ENCODE measurements around the gene SLC10A7.
"Not testable (repeated sequence)": the region's sequence is repeated elsewhere in the genome, so short reads cannot be mapped to it uniquely, and the experiment has no call there.

SLC10A7 gene

DNA sequence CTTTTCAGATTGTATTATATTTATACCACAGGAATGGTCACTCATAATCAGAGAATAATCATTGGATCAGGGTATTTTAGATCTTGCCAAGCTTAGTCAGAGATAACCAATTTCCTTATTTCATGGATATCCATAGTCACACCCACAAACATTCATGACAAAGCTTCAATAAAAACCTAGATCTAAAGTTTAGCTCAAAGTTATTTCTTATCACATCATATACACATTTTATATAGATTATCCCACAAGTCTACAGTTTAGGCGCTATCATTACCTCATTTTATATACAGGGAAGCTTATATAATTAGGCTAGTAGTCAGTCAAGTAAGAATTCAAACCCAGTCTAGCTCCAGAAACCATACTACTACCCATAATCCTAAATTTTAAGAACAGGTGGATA is 82.3 kb downstream of the SLC10A7 start:
- DNase-seq (ENCODE audit: low spot score), result no peak

DNA sequence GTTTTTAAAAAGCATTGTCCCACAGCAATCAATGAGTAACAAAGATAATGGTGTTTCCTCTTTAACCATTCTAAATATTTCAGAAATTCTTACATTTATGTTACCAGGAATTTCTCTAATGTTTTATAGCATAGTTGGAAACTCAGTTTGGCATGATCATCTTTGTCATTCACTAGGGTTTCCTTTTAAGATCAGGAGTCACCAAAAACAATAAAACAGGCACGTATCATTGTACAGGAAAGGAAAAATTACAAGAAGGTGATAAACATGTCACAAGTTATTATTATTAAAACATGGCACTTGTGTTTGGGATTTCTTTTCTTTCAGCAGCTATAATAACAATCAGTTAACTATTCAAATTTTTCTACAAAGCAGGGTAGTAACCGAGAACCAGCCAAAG is 84.0 kb downstream of the SLC10A7 start:
- no peak for DNase-seq (ENCODE audit: low spot score)

DNA sequence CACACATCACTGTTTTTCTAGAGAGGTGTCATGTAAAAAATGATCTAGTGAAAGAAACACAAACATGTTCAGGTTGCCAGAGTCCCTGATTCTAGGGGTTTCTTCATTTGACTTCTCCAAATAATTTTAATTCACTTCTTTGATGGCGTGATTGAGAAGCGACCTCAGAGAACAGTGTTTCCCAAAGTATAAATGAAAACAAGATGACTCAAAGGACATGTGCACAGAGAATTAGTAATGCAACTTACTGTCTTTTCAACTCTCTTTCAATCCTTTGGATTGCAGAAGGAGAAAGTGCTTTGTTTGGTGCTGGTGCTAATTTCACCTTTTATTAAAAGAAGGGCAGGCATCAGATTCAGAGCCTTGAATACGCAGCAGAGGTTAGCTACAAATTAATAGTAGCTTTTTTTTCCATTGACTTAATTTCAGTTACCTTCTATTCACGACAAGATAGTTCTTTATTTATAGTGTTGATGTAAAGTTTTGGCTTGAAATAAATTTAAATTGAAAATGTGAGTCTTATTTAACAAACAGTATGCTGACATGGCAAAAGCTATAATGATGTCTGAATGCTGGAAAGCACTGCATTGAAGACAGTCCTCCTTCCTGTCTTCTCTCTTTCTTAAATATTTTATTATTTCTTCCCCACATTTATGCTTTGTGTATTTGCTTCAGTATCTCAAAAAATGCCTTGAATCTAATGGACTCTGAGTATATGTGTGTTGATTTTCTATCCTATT is 85.1 kb downstream of the SLC10A7 start:
- DNase-seq (ENCODE audit: low spot score), result no peak

DNA sequence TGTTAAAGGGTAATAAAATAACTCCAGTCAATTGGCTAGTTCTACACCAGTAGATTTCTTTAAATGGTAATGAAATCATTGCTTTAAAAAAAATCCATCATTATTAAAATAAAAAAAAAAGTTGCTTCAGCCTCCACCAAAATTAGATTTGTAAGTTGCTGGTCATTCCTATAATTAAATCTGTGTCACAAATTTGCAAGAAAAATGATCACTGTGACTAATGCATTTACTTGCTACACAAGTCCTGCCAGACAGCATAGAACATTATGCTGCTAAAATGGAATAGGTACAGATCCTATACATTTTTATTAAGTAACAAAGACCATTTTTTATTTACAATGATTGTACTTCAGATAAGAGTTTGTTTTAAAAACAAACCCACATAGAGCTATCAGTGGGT is 85.8 kb downstream of the SLC10A7 start:
- DNase-seq (ENCODE audit: low spot score), result no peak

DNA sequence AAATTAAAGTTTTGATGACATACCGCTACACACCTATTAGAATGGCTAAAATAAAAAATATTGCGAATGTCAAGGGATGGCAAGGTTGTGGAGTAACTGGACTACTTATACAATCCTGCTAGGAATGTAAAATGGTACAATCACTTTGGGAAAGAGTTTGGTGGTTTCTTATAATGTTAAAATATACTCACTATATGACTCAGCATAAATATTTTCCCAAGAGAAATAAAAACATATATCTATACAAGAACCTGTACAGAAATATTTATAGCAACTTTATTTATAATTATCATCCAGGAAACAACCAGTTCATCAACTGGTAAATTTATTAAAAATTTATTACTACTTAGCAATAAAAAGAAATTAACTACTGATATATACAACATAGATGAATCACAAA is 89.7 kb downstream of the SLC10A7 start:
- no peak for DNase-seq (ENCODE audit: low spot score)

DNA sequence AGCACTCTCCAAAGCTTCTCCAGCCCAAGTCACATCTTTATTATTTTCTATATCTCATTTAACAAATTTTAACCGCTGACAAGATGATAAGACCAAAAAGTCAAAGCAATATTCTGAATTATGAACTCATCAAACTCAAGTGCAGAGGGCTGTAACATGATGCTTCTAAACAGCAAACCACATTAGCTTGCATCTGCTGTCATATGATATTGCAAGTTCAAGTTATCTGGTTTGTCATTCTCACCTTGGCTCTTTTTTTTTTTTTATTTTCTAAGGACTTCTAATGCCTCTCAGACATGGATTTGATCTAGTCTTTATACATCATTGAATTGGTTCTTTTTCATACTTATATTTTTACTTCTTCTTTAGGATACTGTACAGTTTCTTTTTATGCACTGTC is 93.4 kb downstream of the SLC10A7 start:
- no peak for DNase-seq (ENCODE audit: low spot score)

DNA sequence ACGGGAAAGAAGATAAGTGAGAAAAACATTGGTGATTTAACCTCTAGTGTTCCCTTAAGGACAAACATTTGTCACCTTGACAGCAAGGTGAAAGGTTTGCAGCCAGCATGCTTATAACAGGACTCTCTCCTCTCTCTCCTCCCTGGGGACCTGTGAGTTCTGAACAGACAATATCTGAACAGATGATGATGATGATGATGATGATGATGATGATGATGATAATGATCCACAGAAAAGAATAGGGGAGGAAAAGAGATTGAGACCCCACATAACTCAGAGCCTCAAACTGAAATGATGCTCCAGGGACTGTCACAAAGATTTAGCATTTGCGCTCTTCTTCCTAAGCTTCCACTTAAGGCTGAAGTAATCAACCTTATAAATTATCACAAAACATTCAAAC is 103.9 kb downstream of the SLC10A7 start:
- DNase-seq (ENCODE audit: low spot score), result no peak

DNA sequence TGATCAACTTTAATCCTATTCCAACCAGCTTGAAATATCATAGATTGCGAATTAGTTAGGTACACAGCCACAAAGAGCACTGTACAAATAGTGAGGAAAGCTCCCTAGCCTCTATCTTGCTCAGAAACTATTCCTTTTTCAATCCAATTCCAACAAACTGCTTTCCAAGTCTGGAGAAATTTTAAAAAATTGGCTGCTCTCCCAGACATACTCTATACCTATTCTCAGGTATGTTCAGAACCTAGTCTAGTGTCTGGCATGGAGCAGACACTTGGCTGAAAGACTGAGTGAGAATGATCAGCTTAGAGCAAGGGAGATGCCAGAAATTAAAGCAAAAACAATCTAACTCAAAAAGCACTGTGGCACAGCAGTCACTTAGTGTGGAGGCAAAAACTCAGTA is 105.9 kb downstream of the SLC10A7 start:
- no peak for DNase-seq (ENCODE audit: low spot score)

DNA sequence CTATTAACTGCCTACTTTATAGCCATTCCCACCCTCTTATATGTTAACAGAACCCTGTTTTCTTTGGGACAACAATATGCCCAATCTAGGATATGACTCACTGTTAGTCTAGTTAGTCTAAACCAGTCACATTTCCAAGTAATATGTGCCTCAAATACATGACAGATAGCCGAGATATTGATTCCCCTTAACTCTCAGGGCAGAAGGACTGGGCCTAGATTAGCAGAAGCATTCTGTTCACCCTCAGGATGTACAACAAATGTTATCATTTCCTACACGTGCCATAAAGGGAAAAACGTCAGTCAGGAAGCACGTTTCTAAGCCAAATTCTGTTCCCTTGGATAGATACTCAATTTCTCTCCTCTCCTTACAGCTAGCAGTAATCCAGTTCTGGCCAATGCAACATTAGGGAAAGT is 114.1 kb downstream of the SLC10A7 start:
- DNase-seq (ENCODE audit: low spot score), result peak; percentile 4

DNA sequence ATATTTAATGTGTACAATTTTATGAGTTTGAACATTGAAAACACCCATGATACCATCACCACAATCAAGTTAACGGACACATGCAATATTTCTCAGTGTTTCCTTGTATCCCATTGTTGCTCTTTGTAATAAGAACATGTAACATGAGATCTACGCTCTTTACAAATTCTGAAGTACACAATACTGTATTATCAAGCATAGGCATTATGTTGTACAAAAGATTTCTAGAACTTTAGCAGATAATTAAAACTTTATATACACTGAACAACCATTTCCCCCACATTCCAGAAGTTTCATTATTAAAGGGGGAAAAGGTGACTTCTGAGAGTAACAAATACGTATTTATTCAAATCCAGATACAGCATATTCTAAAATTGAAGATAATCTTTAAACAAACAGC is 114.5 kb downstream of the SLC10A7 start:
- no peak for DNase-seq (ENCODE audit: low spot score)

DNA sequence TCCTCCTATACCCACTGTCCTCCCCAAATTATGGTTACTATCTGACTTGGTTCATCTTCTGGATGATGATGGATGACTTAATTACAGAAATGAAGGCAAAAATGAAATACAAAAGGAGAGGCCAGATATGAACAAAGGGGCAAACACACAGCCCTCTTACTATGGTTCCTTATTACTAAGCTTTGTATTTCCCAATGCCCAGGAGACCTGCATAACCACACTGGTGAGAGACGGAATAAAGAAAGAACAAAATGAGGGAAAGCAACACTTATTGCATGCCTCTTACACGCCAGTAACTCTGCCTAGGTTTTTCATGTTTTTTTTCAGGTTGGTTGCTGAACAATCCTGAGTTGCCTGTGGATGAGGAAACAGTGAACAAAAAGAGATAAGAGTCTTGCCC is 120.5 kb downstream of the SLC10A7 start:
- no peak for DNase-seq (ENCODE audit: low spot score)

DNA sequence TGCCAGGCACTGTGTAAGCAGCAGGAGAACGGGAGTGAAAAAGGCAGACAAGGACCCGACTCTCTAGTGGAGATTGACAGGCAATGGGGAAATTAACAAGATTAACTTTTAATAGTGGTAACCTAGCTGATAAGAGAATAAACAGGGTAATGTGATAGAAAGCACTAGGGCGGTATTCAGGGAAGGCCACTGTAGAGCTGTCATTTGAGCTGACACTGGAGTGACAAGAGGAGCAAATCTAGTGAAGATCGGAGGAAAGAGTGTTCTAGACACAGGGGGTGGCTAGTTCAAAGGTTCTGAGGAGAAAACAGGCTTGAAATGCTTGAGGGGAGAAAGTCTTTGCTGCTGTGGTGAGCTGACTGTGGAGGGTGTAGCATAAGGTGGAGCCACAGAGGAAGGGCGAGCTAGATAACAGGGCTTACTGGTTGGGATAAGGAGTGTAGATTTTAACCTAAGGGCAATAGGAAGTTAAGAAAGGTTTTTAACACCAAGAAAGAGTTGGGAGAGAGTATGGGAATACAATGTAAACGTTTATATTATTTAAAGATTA is 122.8 kb downstream of the SLC10A7 start:
- no peak for DNase-seq (ENCODE audit: low spot score)

DNA sequence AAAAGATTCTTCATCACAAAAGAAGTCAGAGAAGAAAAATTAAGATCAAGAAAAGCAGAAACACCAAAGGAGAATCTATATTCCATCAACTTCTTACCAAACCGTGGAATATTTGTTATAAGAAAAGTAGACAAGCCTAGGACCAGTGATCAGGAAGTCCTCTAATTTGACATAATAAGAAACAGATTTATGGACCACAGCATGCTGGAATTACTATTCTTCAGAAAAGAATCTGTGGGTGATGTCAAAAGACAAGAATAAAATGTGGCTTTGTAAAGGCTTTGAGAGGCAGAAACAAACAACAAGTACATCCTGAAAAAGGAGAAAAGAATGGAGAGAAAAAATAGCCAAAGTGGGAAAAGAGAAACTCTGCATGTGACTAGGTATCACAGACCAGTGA is 123.3 kb downstream of the SLC10A7 start:
- no peak for DNase-seq (ENCODE audit: low spot score)

DNA sequence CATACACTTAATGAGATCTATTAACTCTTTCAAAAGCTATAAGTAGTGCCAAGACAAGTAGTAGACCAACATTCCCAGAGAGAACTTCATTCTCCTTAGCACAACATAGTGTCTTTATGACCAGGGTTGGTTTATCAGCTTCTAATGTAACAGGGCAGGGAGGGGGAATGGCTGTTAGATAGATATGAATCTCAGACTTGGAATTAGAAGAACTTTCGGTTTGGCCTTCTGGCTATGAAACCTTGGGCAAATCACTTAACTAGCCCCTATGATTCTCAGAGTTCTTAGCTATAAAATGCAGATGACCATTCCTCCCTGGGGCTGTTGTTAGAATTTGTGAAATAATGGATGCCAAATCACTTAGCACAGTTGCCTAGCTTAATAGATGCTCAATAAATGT is 132.2 kb downstream of the SLC10A7 start:
- no peak for DNase-seq (ENCODE audit: low spot score)

DNA sequence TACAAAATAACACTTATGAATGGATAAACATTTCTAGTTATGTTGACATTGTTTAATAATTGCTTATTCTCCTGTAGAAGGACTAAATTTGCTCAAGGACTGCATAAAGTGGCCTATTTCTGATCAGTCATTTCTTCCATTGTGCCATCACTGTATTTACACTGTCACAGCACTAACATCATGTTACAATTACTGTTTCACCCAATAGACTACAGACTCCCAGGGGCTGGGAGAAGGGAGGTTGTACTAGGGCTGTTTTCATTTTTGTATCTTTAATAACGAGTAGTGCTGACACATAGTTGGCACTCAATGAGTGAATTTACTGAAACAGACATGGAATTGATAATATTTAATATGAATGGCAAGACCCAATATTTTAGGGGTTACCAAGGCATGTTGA is 139.5 kb downstream of the SLC10A7 start:
- DNase-seq (ENCODE audit: low spot score), result no peak

DNA sequence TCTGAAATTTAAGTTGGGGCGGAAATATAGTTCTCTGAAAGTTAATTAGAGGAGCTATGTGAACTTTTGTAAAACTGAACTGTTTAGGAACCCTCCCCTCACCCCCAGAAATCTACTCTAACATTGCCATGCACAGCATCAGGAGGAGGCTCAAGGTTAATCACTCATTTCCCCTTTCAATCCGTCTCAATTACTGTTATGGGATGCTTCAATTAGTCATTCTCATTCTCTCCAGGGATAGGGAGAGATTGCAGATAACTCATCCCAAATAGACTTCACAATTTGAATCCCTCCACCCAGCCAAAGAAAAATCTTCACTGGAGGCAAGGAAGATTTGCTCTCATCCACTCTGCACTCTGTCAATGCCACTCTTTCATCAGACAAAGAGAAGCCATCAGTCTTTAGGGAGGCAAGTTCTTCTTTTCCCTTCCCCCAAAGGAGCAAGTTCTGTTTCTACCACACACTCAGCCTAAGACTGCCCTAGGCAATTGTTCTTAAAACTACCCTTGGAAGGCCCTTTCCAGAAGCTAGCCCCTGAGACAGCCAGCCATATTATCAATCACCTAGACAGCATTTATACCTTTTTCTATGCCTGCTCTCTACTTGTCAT is 140.4 kb downstream of the SLC10A7 start:
- DNase-seq (ENCODE audit: low spot score), result no peak

DNA sequence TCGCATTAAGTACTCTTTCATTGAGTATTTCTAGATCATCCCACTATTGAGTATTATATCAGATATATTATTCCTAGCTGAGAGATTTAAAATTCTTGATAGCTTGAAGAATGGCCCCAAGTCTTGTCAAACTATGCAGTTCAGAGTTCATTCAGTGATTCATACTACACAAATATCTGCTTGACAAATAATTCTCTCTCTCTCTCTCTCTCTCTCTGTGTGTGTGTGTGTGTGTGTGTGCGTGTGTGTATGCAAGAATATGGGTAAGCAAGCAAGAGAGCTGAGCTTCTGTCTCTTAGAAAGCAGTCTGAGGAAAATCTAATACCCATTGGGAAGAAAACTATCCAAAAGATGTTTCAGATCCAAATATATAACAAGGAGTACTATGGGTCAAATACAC is 142.0 kb downstream of the SLC10A7 start:
- no peak for DNase-seq (ENCODE audit: low spot score)

DNA sequence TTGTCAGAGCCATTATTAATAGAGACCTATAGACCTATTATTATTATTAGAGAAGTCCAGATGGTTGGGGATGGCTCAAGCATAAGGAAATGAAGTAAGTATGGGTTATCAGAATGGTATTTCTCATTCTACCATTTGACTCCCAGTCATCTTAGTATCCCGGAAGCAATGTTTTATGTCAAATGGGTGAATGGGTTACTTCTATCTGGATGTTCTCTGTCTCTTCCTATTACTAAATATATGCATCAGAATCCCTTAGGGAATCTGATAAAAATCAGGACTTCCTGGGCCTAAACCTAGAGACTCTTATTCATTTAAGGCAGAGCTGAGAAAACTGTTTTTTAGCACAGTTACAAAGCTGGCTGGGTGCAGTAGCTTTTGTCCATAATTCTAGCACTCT is 149.9 kb downstream of the SLC10A7 start:
- DNase-seq (ENCODE audit: low spot score), result no peak

DNA sequence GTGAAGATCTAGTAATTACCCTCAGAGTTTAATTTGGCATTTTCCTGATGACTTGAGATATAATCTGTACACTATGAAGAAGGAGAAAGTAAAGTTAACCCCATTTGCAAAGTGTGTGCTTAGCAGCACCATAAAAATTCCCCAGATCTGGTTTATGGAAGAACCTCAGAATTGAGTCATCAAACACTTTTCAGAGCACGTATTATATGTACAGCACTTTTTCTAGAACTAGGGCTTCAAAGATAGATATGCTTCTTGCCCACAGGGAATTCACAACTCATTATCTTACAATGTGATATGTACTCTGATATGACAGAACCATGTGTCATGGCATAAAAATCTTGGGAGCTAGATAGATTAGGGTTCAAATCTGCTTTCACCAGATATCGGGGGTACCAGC is 150.9 kb downstream of the SLC10A7 start:
- DNase-seq (ENCODE audit: low spot score), result no peak

DNA sequence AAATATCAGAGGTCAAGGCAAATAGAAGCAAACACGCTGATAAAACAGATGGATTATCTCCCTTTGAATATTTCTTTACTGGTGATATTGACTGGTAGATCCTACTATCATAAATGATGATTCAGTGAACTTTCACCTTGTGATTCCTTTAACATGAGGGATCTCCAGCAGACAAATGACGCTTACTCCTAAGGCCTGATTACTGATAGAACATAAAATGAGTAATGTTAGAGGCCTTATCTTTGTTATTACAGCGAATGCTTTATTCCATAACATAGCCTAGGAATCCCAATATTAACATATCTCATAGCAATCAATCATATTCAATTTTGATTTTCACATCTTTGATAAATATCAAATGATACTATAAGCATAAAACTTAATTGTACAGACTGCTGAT is 152.3 kb downstream of the SLC10A7 start:
- DNase-seq (ENCODE audit: low spot score), result no peak

DNA sequence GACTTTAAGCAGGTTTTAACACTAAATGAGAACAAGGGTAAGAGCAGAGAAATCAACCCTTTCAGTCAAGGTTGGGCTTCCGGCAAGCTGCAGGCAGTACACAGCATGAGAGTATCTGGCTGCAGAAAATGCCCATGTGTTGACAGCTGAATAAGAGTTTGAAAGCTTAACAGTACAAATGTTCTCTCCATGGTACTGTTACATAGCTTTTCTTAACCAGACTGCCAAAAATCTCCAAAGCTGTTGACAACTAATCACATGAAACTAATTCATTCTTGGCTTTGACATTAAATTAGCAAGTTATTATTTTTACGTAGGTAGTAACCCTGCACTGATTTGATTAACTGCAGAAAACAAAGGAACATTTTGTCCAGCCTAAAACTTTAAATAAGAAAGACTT is 153.5 kb downstream of the SLC10A7 start:
- DNase-seq (ENCODE audit: low spot score), result no peak

DNA sequence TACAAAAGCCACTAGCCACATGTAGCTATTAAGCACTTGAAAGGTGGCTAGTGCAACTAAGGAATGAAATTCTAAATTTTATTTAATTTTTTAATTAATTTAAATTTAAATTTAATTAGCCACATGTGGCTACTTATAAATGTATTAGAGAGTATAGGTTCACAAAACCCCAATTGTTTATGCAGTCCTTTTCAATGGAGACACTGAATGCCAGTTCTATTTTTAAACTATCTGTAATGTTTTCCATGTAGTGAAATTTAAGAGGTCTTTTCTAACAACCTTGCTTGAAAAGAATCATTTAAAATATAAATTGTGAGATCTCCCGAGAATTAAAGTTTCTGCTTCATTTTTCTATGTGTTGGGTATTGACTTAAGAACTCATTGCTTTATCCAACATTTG is 154.4 kb downstream of the SLC10A7 start:
- DNase-seq (ENCODE audit: low spot score), result no peak

DNA sequence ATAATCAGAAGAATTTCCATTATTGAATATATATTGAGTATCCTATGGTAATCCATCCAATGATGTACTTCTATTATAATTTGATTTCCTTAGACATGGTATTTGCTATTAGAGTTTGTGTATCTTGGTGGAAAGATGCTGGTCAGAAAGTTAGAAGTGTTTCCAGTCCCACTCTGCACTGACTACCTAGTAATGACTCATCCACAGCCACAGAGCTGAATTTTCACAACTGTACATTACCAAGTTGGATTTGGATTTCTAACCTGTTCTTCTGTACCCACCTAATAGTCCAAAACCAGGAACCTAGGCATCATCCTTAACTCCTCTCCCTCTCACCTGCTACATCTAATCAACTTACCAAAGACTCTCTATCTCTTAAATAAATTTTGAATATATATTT is 162.0 kb downstream of the SLC10A7 start:
- DNase-seq (ENCODE audit: low spot score), result no peak

DNA sequence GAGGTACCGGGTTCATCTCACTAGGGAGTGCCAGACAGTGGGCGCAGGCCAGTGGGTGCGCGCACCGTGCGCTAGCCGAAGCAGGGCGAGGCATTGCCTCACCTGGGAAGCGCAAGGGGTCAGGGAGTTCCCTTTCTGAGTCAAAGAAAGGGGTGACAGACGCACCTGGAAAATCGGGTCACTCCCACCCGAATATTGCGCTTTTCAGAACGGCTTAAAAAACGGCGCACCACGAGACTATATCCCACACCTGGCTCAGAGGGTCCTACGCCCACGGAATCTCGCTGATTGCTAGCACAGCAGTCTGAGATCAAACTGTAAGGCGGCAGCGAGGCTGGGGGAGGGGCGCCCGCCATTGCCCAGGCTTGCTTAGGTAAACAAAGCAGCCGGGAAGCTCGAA is 171.6 kb downstream of the SLC10A7 start:
- not testable (repeated sequence) for DNase-seq (ENCODE audit: low spot score)
